HEK293 (cell line): Measurements from ENCODE around the gene TBC1D13.

ENCODE experiments used
- GLI2 ChIP-seq: fragments of 450-650 bp; formaldehyde crosslinking; IDR thresholded peaks from 2 replicates; pipeline ENCODE4; 2017; ENCODE audit warnings: missing biosample characterization, missing genetic modification characterization, low read depth, borderline replicate concordance
- GLI4 ChIP-seq: fragments of 450-650 bp; formaldehyde crosslinking; IDR thresholded peaks from 2 replicates; pipeline ENCODE4 v1.5.1; 2016; ENCODE audit warnings: missing biosample characterization, missing genetic modification characterization
- KLF1 ChIP-seq: fragments of 450-650 bp; formaldehyde crosslinking; IDR thresholded peaks from 2 replicates; pipeline ENCODE4 v1.5.1; 2016; ENCODE audit warnings: missing biosample characterization, missing genetic modification characterization
- SCRT1 ChIP-seq: fragments of 450-650 bp; formaldehyde crosslinking; IDR thresholded peaks from 2 replicates; pipeline ENCODE4 v1.5.1; 2016; ENCODE audit warnings: missing biosample characterization, missing genetic modification characterization, borderline replicate concordance
- SP2 ChIP-seq: fragments of 450-650 bp; formaldehyde crosslinking; IDR thresholded peaks from 2 replicates; pipeline ENCODE4 v1.5.1; 2016; ENCODE audit warnings: missing biosample characterization, missing genetic modification characterization
- ZBTB1 ChIP-seq: fragments of 450-650 bp; formaldehyde crosslinking; IDR thresholded peaks from 2 replicates; pipeline ENCODE4 v1.5.1; 2016; ENCODE audit warnings: missing biosample characterization, missing genetic modification characterization
- ZNF10 ChIP-seq: fragments of 450-650 bp; formaldehyde crosslinking; IDR thresholded peaks from 2 replicates; pipeline ENCODE4 v1.5.1; 2017; ENCODE audit warnings: missing biosample characterization, missing genetic modification characterization
- ZNF202 ChIP-seq: fragments of 450-650 bp; formaldehyde crosslinking; IDR thresholded peaks from 2 replicates; pipeline ENCODE4 v1.5.1; 2016; ENCODE audit warnings: missing biosample characterization, missing genetic modification characterization, borderline replicate concordance
- ZNF302 ChIP-seq: fragments of 450-650 bp; formaldehyde crosslinking; IDR thresholded peaks from 2 replicates; pipeline ENCODE4 v1.5.1; 2016; ENCODE audit warnings: missing biosample characterization, missing genetic modification characterization, low read depth
- ZNF324 ChIP-seq: fragments of 450-650 bp; formaldehyde crosslinking; IDR thresholded peaks from 2 replicates; pipeline ENCODE4 v1.5.1; 2016; ENCODE audit warnings: missing biosample characterization, missing genetic modification characterization
- ZNF366 ChIP-seq: fragments of 450-650 bp; formaldehyde crosslinking; conservative IDR thresholded peaks from 2 replicates; pipeline ENCODE4 v1.5.1; 2016; ENCODE audit warnings: missing biosample characterization, missing genetic modification characterization
- ZNF561 ChIP-seq: fragments of 450-650 bp; IDR thresholded peaks from 2 replicates; pipeline ENCODE4 v1.5.1; 2018; ENCODE audit warnings: missing biosample characterization, missing genetic modification characterization, borderline replicate concordance
- ZNF610 ChIP-seq: fragments of 450-650 bp; formaldehyde crosslinking; IDR thresholded peaks from 2 replicates; pipeline ENCODE4 v1.5.1; 2016; ENCODE audit warnings: missing biosample characterization, missing genetic modification characterization, borderline replicate concordance
- ZNF629 ChIP-seq: fragments of 450-650 bp; formaldehyde crosslinking; IDR thresholded peaks from 2 replicates; pipeline ENCODE4 v1.5.1; 2017; ENCODE audit warnings: missing biosample characterization, missing genetic modification characterization
- ZNF677 ChIP-seq: fragments of 450-650 bp; IDR thresholded peaks from 2 replicates; pipeline ENCODE4 v1.5.0; 2018; ENCODE audit warnings: missing biosample characterization, mild to moderate bottlenecking, missing genetic modification characterization, moderate library complexity
- ZNF76 ChIP-seq: fragments of 450-650 bp; formaldehyde crosslinking; IDR thresholded peaks from 2 replicates; pipeline ENCODE4; 2016; ENCODE audit warnings: low read depth, missing biosample characterization, missing genetic modification characterization, borderline replicate concordance
- ZNF843 ChIP-seq: fragments of 450-650 bp; formaldehyde crosslinking; IDR thresholded peaks from 2 replicates; pipeline ENCODE4 v1.5.1; 2016; ENCODE audit warnings: missing biosample characterization, missing genetic modification characterization
- TF ChIP-seq, protein P1 (sequence below): fragments of 450-650 bp; formaldehyde crosslinking; IDR thresholded peaks from 2 replicates; pipeline ENCODE4 v1.5.1; 2016; ENCODE audit warnings: missing biosample characterization, missing genetic modification characterization
- TF ChIP-seq, protein P2 (sequence below): fragments of 450-650 bp; IDR thresholded peaks from 2 replicates; pipeline ENCODE4 v1.5.1; 2018; ENCODE audit warnings: missing biosample characterization, mild to moderate bottlenecking, missing genetic modification characterization
- TF ChIP-seq, protein P3 (sequence below): fragments of 450-650 bp; formaldehyde crosslinking; IDR thresholded peaks from 2 replicates; pipeline ENCODE4 v1.5.1; 2016; ENCODE audit warnings: missing biosample characterization, missing genetic modification characterization
- TF ChIP-seq, protein P4 (sequence below): fragments of 450-650 bp; formaldehyde crosslinking; IDR thresholded peaks from 2 replicates; pipeline ENCODE4 v1.5.1; 2016; ENCODE audit warnings: missing biosample characterization, missing genetic modification characterization
- TF ChIP-seq, protein P5 (sequence below): fragments of 450-650 bp; formaldehyde crosslinking; IDR thresholded peaks from 2 replicates; pipeline ENCODE4 v1.5.1; 2016; ENCODE audit warnings: missing biosample characterization, missing genetic modification characterization, borderline replicate concordance
- TF ChIP-seq, protein P6 (sequence below): fragments of 450-650 bp; formaldehyde crosslinking; IDR thresholded peaks from 2 replicates; pipeline ENCODE4; 2016; ENCODE audit warnings: missing biosample characterization, missing genetic modification characterization
- TF ChIP-seq, protein P7 (sequence below): fragments of 450-650 bp; formaldehyde crosslinking; IDR thresholded peaks from 2 replicates; pipeline ENCODE4 v1.5.0; 2017; ENCODE audit warnings: missing biosample characterization, missing genetic modification characterization, borderline replicate concordance

Gene TBC1D13

DNA sequence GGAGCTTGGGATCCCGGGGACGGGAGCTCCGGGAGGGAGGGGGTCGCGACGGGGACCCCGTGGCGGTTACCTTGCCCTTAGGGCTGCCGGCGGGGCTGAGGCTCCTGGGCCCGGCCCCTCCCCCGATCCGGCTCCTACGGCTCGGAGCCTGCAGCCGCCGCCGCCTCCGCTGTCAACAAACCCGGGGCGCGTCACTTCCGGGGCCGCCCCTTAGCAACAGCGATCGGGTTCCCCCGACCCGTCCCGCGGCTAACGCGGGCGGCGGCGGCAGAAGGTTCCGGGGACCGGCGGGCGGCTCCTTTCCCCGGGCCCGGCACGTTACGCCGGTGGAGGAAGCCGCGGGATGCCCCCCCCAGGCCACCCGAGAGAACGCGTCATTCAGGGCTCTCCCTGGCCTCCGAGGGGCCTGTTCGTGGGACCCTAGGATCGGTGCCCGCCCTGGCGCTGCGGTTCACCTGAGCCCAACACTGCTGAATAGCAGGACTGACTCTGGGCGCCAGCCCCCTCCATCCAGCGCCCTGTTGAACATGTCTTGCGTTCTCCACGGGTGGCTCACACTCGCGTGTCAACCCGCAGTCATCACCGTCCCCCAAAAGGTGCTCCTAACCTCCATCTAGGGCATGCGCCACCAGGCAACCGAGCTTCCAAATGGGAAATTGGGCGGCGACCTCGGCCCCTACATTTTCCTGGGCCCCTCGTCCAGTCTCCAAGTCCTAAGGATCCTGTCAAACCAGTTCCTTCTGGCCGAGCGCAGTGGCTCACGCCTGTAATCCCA is 15.1 kb upstream of the TBC1D13 start, which contains the start of gene ZER1 (continued):
- TF ChIP-seq SCRT1 (tag by site-specific recombination): peak; percentile 93
- TF ChIP-seq, protein P1, sequence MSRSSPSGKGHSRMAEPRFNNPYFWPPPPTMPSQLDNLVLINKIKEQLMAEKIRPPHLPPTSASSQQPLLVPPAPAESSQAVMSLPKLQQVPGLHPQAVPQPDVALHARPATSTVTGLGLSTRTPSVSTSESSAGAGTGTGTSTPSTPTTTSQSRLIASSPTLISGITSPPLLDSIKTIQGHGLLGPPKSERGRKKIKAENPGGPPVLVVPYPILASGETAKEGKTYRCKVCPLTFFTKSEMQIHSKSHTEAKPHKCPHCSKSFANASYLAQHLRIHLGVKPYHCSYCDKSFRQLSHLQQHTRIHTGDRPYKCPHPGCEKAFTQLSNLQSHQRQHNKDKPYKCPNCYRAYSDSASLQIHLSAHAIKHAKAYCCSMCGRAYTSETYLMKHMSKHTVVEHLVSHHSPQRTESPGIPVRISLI (tag by site-specific recombination): no peak
- TF ChIP-seq ZNF629 (tag by site-specific recombination): peak; percentile 83
- TF ChIP-seq ZNF302 (tag by site-specific recombination): no peak
- peak; percentile 79 for TF ChIP-seq ZNF76 (tag by site-specific recombination)
- TF ChIP-seq, protein P2, sequence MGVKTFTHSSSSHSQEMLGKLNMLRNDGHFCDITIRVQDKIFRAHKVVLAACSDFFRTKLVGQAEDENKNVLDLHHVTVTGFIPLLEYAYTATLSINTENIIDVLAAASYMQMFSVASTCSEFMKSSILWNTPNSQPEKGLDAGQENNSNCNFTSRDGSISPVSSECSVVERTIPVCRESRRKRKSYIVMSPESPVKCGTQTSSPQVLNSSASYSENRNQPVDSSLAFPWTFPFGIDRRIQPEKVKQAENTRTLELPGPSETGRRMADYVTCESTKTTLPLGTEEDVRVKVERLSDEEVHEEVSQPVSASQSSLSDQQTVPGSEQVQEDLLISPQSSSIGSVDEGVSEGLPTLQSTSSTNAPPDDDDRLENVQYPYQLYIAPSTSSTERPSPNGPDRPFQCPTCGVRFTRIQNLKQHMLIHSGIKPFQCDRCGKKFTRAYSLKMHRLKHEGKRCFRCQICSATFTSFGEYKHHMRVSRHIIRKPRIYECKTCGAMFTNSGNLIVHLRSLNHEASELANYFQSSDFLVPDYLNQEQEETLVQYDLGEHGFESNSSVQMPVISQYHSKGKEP (tag by site-specific recombination): peak; percentile 57; the same call in 1 of the 2 replicates
- TF ChIP-seq, protein P3, sequence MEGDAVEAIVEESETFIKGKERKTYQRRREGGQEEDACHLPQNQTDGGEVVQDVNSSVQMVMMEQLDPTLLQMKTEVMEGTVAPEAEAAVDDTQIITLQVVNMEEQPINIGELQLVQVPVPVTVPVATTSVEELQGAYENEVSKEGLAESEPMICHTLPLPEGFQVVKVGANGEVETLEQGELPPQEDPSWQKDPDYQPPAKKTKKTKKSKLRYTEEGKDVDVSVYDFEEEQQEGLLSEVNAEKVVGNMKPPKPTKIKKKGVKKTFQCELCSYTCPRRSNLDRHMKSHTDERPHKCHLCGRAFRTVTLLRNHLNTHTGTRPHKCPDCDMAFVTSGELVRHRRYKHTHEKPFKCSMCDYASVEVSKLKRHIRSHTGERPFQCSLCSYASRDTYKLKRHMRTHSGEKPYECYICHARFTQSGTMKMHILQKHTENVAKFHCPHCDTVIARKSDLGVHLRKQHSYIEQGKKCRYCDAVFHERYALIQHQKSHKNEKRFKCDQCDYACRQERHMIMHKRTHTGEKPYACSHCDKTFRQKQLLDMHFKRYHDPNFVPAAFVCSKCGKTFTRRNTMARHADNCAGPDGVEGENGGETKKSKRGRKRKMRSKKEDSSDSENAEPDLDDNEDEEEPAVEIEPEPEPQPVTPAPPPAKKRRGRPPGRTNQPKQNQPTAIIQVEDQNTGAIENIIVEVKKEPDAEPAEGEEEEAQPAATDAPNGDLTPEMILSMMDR: peak; percentile 54
- TF ChIP-seq, protein P4, sequence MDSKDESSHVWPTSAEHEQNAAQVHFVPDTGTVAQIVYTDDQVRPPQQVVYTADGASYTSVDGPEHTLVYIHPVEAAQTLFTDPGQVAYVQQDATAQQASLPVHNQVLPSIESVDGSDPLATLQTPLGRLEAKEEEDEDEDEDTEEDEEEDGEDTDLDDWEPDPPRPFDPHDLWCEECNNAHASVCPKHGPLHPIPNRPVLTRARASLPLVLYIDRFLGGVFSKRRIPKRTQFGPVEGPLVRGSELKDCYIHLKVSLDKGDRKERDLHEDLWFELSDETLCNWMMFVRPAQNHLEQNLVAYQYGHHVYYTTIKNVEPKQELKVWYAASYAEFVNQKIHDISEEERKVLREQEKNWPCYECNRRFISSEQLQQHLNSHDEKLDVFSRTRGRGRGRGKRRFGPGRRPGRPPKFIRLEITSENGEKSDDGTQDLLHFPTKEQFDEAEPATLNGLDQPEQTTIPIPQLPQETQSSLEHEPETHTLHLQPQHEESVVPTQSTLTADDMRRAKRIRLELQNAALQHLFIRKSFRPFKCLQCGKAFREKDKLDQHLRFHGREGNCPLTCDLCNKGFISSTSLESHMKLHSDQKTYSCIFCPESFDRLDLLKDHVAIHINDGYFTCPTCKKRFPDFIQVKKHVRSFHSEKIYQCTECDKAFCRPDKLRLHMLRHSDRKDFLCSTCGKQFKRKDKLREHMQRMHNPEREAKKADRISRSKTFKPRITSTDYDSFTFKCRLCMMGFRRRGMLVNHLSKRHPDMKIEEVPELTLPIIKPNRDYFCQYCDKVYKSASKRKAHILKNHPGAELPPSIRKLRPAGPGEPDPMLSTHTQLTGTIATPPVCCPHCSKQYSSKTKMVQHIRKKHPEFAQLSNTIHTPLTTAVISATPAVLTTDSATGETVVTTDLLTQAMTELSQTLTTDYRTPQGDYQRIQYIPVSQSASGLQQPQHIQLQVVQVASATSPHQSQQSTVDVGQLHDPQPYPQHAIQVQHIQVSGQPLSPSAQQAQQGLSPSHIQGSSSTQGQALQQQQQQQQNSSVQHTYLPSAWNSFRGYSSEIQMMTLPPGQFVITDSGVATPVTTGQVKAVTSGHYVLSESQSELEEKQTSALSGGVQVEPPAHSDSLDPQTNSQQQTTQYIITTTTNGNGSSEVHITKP (tag by site-specific recombination): peak; percentile 64
- peak; percentile 79 for TF ChIP-seq SP2 (tag by site-specific recombination)
- TF ChIP-seq ZNF610: peak; percentile 84; the same call in 1 of the 2 replicates
- TF ChIP-seq, protein P5, sequence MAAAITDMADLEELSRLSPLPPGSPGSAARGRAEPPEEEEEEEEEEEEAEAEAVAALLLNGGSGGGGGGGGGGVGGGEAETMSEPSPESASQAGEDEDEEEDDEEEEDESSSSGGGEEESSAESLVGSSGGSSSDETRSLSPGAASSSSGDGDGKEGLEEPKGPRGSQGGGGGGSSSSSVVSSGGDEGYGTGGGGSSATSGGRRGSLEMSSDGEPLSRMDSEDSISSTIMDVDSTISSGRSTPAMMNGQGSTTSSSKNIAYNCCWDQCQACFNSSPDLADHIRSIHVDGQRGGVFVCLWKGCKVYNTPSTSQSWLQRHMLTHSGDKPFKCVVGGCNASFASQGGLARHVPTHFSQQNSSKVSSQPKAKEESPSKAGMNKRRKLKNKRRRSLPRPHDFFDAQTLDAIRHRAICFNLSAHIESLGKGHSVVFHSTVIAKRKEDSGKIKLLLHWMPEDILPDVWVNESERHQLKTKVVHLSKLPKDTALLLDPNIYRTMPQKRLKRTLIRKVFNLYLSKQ (tag by site-specific recombination): no peak
- TF ChIP-seq, protein P6, sequence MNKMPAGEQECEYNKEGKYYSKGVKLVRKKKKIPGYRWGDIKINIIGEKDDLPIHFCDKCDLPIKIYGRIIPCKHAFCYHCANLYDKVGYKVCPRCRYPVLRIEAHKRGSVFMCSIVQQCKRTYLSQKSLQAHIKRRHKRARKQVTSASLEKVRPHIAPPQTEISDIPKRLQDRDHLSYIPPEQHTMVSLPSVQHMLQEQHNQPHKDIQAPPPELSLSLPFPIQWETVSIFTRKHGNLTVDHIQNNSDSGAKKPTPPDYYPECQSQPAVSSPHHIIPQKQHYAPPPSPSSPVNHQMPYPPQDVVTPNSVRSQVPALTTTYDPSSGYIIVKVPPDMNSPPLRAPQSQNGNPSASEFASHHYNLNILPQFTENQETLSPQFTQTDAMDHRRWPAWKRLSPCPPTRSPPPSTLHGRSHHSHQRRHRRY (tag by site-specific recombination): no peak
- no peak for TF ChIP-seq ZNF10 (tag by site-specific recombination)
- TF ChIP-seq ZNF324 (tag by site-specific recombination): peak; percentile 94
- peak; percentile 48; the same call in 1 of the 2 replicates for TF ChIP-seq ZNF677 (tag by site-specific recombination)
- peak; percentile 98 for TF ChIP-seq ZNF561 (tag by site-specific recombination)
- no peak for TF ChIP-seq ZNF202 (tag by site-specific recombination)
- TF ChIP-seq, protein P7, sequence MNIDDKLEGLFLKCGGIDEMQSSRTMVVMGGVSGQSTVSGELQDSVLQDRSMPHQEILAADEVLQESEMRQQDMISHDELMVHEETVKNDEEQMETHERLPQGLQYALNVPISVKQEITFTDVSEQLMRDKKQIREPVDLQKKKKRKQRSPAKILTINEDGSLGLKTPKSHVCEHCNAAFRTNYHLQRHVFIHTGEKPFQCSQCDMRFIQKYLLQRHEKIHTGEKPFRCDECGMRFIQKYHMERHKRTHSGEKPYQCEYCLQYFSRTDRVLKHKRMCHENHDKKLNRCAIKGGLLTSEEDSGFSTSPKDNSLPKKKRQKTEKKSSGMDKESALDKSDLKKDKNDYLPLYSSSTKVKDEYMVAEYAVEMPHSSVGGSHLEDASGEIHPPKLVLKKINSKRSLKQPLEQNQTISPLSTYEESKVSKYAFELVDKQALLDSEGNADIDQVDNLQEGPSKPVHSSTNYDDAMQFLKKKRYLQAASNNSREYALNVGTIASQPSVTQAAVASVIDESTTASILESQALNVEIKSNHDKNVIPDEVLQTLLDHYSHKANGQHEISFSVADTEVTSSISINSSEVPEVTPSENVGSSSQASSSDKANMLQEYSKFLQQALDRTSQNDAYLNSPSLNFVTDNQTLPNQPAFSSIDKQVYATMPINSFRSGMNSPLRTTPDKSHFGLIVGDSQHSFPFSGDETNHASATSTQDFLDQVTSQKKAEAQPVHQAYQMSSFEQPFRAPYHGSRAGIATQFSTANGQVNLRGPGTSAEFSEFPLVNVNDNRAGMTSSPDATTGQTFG: 0 out of 2 replicates have a peak, but pooled peaks have one; percentile 55
- TF ChIP-seq GLI2 (tag by site-specific recombination): no peak
- TF ChIP-seq ZNF843 (tag by site-specific recombination): peak; percentile 58
- peak; percentile 78 for TF ChIP-seq KLF1 (tag by site-specific recombination)
- peak; percentile 19; the same call in 1 of the 2 replicates for TF ChIP-seq ZBTB1 (tag by site-specific recombination)
- peak; percentile 70; the same call in 1 of the 2 replicates for TF ChIP-seq GLI4 (tag by site-specific recombination)
- TF ChIP-seq ZNF366 (tag by site-specific recombination): no peak
